Measurements from ENCODE around the gene MAPK4. TPM values are rescaled to one million over a fixed set of nuclear protein-coding genes. Genes with fewer than 3 reads are reported as not detected.

MAPK4 gene
- total and polyA plus RNA-seq, 12 donors = 7.5 to 86.9 (median 37.1) TPM

GRCh38 chr18:50665519-50665918 is 105.6 kb downstream of the MAPK4 start:
- intact Hi-C loops (cut with DNase I) = loop anchor here in 1 of 10 donors (10.0 kb wide), 2 partner anchors 101 to 119 kb away; partner anchors contain the start of gene MAPK4
- Histone ChIP-seq H3K4me1 (peaks cover 0 to 26% (median 5%) of the 10 kb centered on the region in 9 donors), H3K36me3 (peaks cover 0 to 4% (median 0%) of the 10 kb centered on the region in 9 donors), H3K9me3 (peaks cover 0 to 10% (median 0%) of the 10 kb centered on the region in 11 donors), H3K27ac (peak overlapping the region; percentile 7 to 88 (median 80)), H3K4me3 (no peak overlapping the region), H3K27me3 (no peaks in the 10 kb centered on the region)
- peak in 1 of 9 donors; percentile 10 for TF ChIP-seq CTCF (IDR thresholded peaks at IDR 0.05)
- ATAC-seq (peak; percentile 82 to 96 (median 90)), DNase-seq (peak; percentile 58 to 65)

DNA sequence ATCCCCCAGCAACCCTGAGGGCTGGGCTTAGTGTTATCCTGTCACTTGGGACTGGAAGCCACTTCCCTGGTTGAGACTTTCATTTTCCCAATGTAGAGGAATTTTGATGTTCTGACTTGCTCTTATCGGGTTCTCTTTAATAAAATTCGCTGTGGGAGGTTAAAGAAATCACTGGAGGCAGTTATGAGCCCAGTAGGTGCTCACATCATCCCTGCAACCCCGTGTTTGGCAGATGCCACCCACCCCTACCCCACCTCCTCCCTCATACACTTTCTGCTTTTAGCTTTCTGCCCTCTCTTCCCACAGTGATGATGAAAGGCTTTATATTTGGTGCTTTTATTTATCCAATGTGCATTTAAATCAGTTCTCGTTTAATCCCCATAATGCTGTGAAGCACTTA is 106.6 kb downstream of the MAPK4 start:
- H3K4me3 ChIP-seq = no peak overlapping the region
- H3K36me3 ChIP-seq = peaks cover 0 to 4% (median 0%) of the 10 kb centered on the region in 9 donors
- 61 to 71% methylated on average over 4 of the region's 4 CpGs for WGBS, 2 donors
- no peaks in the 10 kb centered on the region for H3K27me3 ChIP-seq
- TF ChIP-seq CTCF (IDR thresholded peaks at IDR 0.05) = no peak
- peak in 5 of 8 donors; percentile 10 to 48 (median 33) for ATAC-seq
- DNase-seq = no peak
- intact Hi-C loops (cut with DNase I) = loop anchor here in 1 of 10 donors (10.0 kb wide), 2 partner anchors 102 to 118 kb away; partner anchors contain the start of gene MAPK4
- peaks cover 0 to 10% (median 0%) of the 10 kb centered on the region in 11 donors for H3K9me3 ChIP-seq
- H3K4me1 ChIP-seq = peaks cover 0 to 26% (median 5%) of the 10 kb centered on the region in 9 donors
- H3K27ac ChIP-seq = peak overlapping the region; percentile 7 to 88 (median 80)

- H3K9me3 ChIP-seq = no peaks in the 10 kb centered on the region
- DNase-seq (no peak), ATAC-seq (no peak)
- 69 to 86% methylated on average over 3 of the region's 3 CpGs for WGBS, 2 donors
- TF ChIP-seq CTCF (IDR thresholded peaks at IDR 0.05) = no peak
- no peak overlapping the region for H3K4me3 ChIP-seq
- peaks cover 0 to 29% (median 7%) of the 10 kb centered on the region in 9 donors for H3K4me1 ChIP-seq
- peak overlapping the region in 1 of 10 donors; percentile 86 for H3K27ac ChIP-seq
- H3K36me3 ChIP-seq = no peaks in the 10 kb centered on the region
- peaks cover 0 to 3% (median 0%) of the 10 kb centered on the region in 7 donors for H3K27me3 ChIP-seq
- intact Hi-C loops (cut with DNase I) = no loop called here
Measured at GRCh38 chr18:50671376-50671775, 111.5 kb downstream of the MAPK4 start.

- Histone ChIP-seq H3K36me3 (no peaks in the 10 kb centered on the region), H3K27me3 (peaks cover 0 to 3% (median 0%) of the 10 kb centered on the region in 7 donors), H3K4me3 (no peak overlapping the region), H3K4me1 (peaks cover 0 to 19% (median 5%) of the 10 kb centered on the region in 9 donors), H3K27ac (peak overlapping the region; percentile 17 to 86 (median 68)), H3K9me3 (no peaks in the 10 kb centered on the region)
- TF ChIP-seq CTCF (IDR thresholded peaks at IDR 0.05) = no peak
- ATAC-seq (peak; percentile 67 to 95 (median 80)), DNase-seq (peak in 1 of 2 donors; percentile 38)
- intact Hi-C loops (cut with DNase I) = no loop called here
- 36 to 44% methylated on average over 10 of the region's 10 CpGs for WGBS, 2 donors
Measured at GRCh38 chr18:50674307-50674980, 114.6 kb downstream of the MAPK4 start.
